ENCODE data around the gene PKN1. TPM values are rescaled to one million over a fixed set of nuclear protein-coding genes. Genes with fewer than 3 reads are reported as not detected.

Gene PKN1
- total and polyA plus RNA-seq, 10 of the 15 experiments (the other 5 are each of a cell fraction or from before 2014, with no cell fraction given), result 1.0 to 189 (median 52.7) TPM

DNA sequence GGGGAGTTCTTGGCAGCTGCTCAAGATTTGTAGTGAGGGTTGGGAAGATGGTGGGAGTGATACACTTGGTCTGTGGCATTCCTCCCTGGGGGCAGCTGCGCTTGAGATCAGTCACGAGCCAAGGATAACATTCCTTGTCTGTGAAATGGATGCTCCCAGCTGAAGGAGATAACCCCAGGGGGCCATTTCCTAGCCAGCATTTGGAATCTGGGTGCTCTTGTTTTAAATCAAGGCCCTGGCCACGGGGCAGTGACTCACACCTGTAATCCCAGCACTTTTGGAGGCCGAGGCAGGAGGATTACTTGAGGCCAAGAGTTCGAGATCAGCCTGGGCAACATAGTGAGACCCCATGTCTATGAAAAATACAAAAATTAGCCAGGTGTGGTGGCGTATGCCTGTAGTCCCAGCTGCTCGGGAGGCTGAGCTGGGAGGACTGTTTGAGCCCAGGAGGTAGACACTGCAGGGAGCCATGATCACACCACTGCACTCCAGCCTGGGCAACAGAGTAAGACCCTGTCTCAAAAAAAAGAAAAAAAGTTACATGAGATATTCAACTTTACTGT is 4.6 kb downstream of the PKN1 start:
- no peak overlapping the region for H3K9ac ChIP-seq (ENCODE audit: control insufficient read depth, insufficient read depth, low read length)
- H3K4me1 ChIP-seq (ENCODE audit: control insufficient read depth, insufficient read depth, low read length), result peaks cover 23% of the 10 kb centered on the region
- CTCF ChIA-PET, result interaction anchor here (0.7 to 1.8 kb wide), 3 partner anchors 30 to 265 kb away, joined by 3 to 4 read pairs (median 3); no protein-coding TSS in a partner anchor
- no TSS peak for BruUV-seq (replicated peaks)
- H3K4me2 ChIP-seq (ENCODE audit: control insufficient read depth, insufficient read depth), result no peak overlapping the region
- SMC1A ChIA-PET (ENCODE audit: uncharacterized antibody, unreplicated experiment), result no interaction called here
- no peaks in the 10 kb centered on the region for H3K27me3 ChIP-seq (replicated peaks in 1 of 2; ENCODE audit: control insufficient read depth in 2 of 2, insufficient read depth in 2 of 2, low read length in 1 of 2)
- FAIRE-seq (no peak), DNase-seq (ENCODE audit: low read depth, low spot score) (no peak), ATAC-seq (no peak)
- H4K20me1 ChIP-seq (ENCODE audit: control insufficient read depth, insufficient read depth), result no peaks in the 10 kb centered on the region
- no peaks in the 10 kb centered on the region for H3K9me3 ChIP-seq (replicated peaks; ENCODE audit: control insufficient read depth, insufficient read depth, low read length)
- POLR2A ChIA-PET, result interaction anchor here (0.6 to 0.9 kb wide), 3 partner anchors 14 to 46 kb away, joined by 3 to 8 read pairs (median 4); no protein-coding TSS in a partner anchor
- no peak for TF ChIP-seq NKRF (conservative IDR thresholded peaks at IDR 0.05)
- no peak for TF ChIP-seq NR2C1 (IDR thresholded peaks at IDR 0.05)
- TF ChIP-seq PAX5 (IDR thresholded peaks at IDR 0.05; ENCODE audit: borderline replicate concordance, low read depth, low read length), result no peak
- TF ChIP-seq CREB1 (IDR thresholded peaks at IDR 0.05; ENCODE audit: low read depth), result no peak
- no peak for TF ChIP-seq NFYB (IDR thresholded peaks at IDR 0.05; ENCODE audit: insufficient read depth, low read depth, low read length)
- TF ChIP-seq TARDBP (IDR thresholded peaks at IDR 0.05; ENCODE audit: borderline replicate concordance), result no peak
- TF ChIP-seq SUZ12 (IDR thresholded peaks at IDR 0.05; ENCODE audit: unreplicated experiment), result no peak
- TF ChIP-seq ETV6 (conservative IDR thresholded peaks at IDR 0.05 in 1 of 2, IDR thresholded peaks at IDR 0.05 in 1 of 2; ENCODE audit: borderline replicate concordance in 1 of 2, low read depth in 1 of 2), result no peak
- no peak for TF ChIP-seq KLF5 (IDR thresholded peaks at IDR 0.05; ENCODE audit: partially characterized antibody)
- no peak for TF ChIP-seq TCF7 (IDR thresholded peaks at IDR 0.05; ENCODE audit: borderline replicate concordance)
- TF ChIP-seq MYC (IDR thresholded peaks at IDR 0.05; ENCODE audit: insufficient read depth, insufficient read length, insufficient replicate concordance, low read length, severe bottlenecking), result no peak
- no peak for TF ChIP-seq SIX5 (IDR thresholded peaks at IDR 0.05; ENCODE audit: low read depth, low read length, severe bottlenecking)
- TF ChIP-seq RFX5 (IDR thresholded peaks at IDR 0.05; ENCODE audit: low read depth, low read length), result no peak
- TF ChIP-seq PML (IDR thresholded peaks at IDR 0.05; ENCODE audit: low read length), result no peak
- TF ChIP-seq EP300 (IDR thresholded peaks at IDR 0.05; ENCODE audit: borderline replicate concordance in 1 of 2, control insufficient read depth in 1 of 2, low read depth in 2 of 2, low read length in 2 of 2), result no peak
- H3K36me3 ChIP-seq (ENCODE audit: control insufficient read depth in 2 of 2, insufficient read depth in 2 of 2, low read length in 1 of 2), result peaks cover 2 to 7% of the 10 kb centered on the region in 2 experiments; a peak in 2 of 4 replicates
- peaks cover 36% of the 10 kb centered on the region for H3K79me2 ChIP-seq (ENCODE audit: control insufficient read depth, insufficient read depth, low read length)
- WGBS (ENCODE audit: insufficient coverage, insufficient replicate concordance, low lambda C conversion rate, missing lambda C conversion rate), result 95% methylated on average over 7 of the region's 7 CpGs
- intact Hi-C loops (cut with micrococcal nuclease; ENCODE audit: unreplicated experiment), result no loop called here
- RAD21 ChIA-PET (ENCODE audit: unreplicated experiment), result interaction anchor here (1.1 kb wide), 1 partner anchor 301 kb away, joined by 4 read pairs; the partner anchor contains the start of gene ASF1B
- in situ Hi-C loops (cut with MboI), result no loop called here
- no peak overlapping the region for H2AFZ ChIP-seq (ENCODE audit: control insufficient read depth, low read depth, low read length)
- no peak overlapping the region for H3K4me3 ChIP-seq
- no peak overlapping the region for H3K27ac ChIP-seq (ENCODE audit: control insufficient read depth, insufficient read depth)

Data from GM12878 (cell line).